ENCODE data around the gene ZBTB5. TPM values are rescaled to one million over a fixed set of nuclear protein-coding genes. Genes with fewer than 3 reads are reported as not detected.
"Not testable (repeated sequence)": the region's sequence is repeated elsewhere in the genome, so short reads cannot be mapped to it uniquely, and the experiment has no call there.

Gene ZBTB5, protein sequence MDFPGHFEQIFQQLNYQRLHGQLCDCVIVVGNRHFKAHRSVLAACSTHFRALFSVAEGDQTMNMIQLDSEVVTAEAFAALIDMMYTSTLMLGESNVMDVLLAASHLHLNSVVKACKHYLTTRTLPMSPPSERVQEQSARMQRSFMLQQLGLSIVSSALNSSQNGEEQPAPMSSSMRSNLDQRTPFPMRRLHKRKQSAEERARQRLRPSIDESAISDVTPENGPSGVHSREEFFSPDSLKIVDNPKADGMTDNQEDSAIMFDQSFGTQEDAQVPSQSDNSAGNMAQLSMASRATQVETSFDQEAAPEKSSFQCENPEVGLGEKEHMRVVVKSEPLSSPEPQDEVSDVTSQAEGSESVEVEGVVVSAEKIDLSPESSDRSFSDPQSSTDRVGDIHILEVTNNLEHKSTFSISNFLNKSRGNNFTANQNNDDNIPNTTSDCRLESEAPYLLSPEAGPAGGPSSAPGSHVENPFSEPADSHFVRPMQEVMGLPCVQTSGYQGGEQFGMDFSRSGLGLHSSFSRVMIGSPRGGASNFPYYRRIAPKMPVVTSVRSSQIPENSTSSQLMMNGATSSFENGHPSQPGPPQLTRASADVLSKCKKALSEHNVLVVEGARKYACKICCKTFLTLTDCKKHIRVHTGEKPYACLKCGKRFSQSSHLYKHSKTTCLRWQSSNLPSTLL
- 10 to 100 TPM; 10.2 TPM for total RNA-seq

DNA sequence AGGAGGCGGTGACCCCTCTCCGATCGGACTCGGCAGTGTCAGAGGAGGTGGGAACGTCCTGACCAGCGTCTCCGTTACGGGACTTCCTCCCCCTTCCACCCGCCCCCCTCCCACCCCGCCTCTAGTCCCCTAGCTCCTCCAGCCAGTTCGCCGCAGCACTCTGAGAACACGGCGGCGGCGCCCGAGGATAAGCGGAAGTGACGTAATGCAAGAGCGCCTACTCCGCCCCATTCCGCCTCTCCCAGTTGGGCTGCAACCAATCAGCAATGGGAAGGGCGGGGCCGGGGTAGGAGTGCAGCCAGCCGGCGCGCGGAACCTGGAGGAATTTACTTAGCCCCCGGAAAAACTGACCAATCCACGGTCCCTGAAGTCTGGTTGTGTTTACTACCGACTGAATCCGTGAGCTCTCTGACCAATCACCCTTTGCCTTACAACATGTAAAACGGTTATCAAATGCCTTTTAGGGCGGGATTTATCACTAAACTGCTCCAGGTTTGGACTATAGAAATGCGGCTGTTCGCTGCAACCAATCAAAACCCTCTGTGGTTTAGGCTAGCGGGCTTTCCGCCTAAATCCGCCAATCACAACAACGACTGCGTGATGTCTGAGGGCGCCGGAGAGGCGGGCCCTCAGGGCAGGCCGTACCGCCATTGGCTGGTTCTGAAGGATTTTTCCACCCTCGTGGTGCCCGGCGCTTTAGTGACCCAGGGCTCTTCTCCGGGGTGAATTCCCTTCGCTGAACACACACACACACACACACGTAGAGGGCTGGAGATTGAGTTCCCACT lies at the start of gene ZBTB5:
ZBTB5 (minus strand) TSS at position 202 of the 788 bp plus-strand sequence. CDS start 22,899 bp downstream, outside the sequence.
- Mint-ChIP-seq H3K4me3 (peak within 1 kb of the TSS; percentile 93), H3K27me3 (ENCODE audit: low read depth) (no peaks in the 10 kb centered on the region), H3K4me1 (ENCODE audit: low read depth) (peaks cover 30% of the 10 kb centered on the region), H3K9me3 (no peaks in the 10 kb centered on the region), H3K27ac (peak within 1 kb of the TSS; percentile 86), H3K36me3 (ENCODE audit: low read depth) (peaks cover 8% of the 10 kb centered on the region)
- DNase-seq = peak; percentile 99
- intact Hi-C loops (cut with micrococcal nuclease) = loop anchor here (1.0 to 5.0 kb wide), 14 partner anchors 20 to 1065 kb away; partner anchors contain the start of genes EXOSC3, GRHPR, POLR1E and RNF38
- CTCF ChIA-PET = no interaction called here

- no peak for DNase-seq
- Mint-ChIP-seq H3K9me3 (no peaks in the 10 kb centered on the region), H3K4me1 (ENCODE audit: low read depth) (no peaks in the 10 kb centered on the region), H3K27ac (no peak overlapping the region), H3K4me3 (no peak overlapping the region), H3K27me3 (ENCODE audit: low read depth) (no peaks in the 10 kb centered on the region), H3K36me3 (ENCODE audit: low read depth) (peaks cover 6% of the 10 kb centered on the region)
- intact Hi-C loops (cut with micrococcal nuclease) = no loop called here
- CTCF ChIA-PET = no interaction called here
These were observed 49.7 kb upstream of the ZBTB5 start for GRCh38 chr9:37514999-37515398.

- DNase-seq; intact Hi-C loops (cut with micrococcal nuclease): not testable (repeated sequence)
These were observed 49.2 kb upstream of the ZBTB5 start for GRCh38 chr9:37514415-37514814.

DNA sequence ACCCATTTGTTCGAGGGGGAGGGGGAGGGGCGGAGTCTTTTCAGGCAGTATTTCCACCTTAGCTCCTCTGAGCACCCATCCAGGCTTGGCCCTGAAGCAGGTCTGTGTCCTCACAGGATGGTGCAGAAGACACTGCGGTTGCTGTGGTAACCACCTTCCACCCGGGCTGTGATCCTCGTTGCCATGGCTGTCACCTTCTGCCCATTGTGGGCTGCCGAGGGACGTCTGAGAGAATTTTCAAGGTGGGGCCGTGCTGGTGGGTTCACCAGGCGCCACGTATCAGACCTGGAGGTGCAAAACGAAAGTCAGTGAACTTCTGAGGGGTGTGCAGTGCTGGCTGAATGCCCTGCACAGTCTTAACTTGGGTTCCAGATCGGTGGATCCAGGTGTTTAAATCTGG lies 47.2 kb upstream of the ZBTB5 start:
- no peak overlapping the region for H3K4me3 Mint-ChIP-seq
- no peak overlapping the region for H3K27ac Mint-ChIP-seq
- CTCF ChIA-PET = no interaction called here
- no peaks in the 10 kb centered on the region for H3K4me1 Mint-ChIP-seq (ENCODE audit: low read depth)
- no peak for DNase-seq
- intact Hi-C loops (cut with micrococcal nuclease) = no loop called here
- H3K9me3 Mint-ChIP-seq = no peaks in the 10 kb centered on the region
- no peaks in the 10 kb centered on the region for H3K27me3 Mint-ChIP-seq (ENCODE audit: low read depth)
- H3K36me3 Mint-ChIP-seq (ENCODE audit: low read depth) = peaks cover 3% of the 10 kb centered on the region

More at GRCh38 chr9:37514415-37514814, 49.2 kb upstream of the ZBTB5 start:
- H3K36me3 Mint-ChIP-seq (ENCODE audit: low read depth); H3K9me3 Mint-ChIP-seq; H3K4me1 Mint-ChIP-seq (ENCODE audit: low read depth); H3K27me3 Mint-ChIP-seq (ENCODE audit: low read depth); CTCF ChIA-PET; H3K27ac Mint-ChIP-seq; H3K4me3 Mint-ChIP-seq: not testable (repeated sequence)

GRCh38 chr9:37511016-37512010 lies 46.1 kb upstream of the ZBTB5 start:
- Mint-ChIP-seq H3K9me3 (no peaks in the 10 kb centered on the region), H3K4me3 (no peak overlapping the region), H3K36me3 (ENCODE audit: low read depth) (peaks cover 8% of the 10 kb centered on the region), H3K27me3 (ENCODE audit: low read depth) (no peaks in the 10 kb centered on the region), H3K4me1 (ENCODE audit: low read depth) (no peaks in the 10 kb centered on the region), H3K27ac (no peak overlapping the region)
- no peak for DNase-seq
- CTCF ChIA-PET = no interaction called here
- intact Hi-C loops (cut with micrococcal nuclease) = no loop called here

- H3K27me3 Mint-ChIP-seq (ENCODE audit: low read depth); DNase-seq; H3K9me3 Mint-ChIP-seq; H3K36me3 Mint-ChIP-seq (ENCODE audit: low read depth); intact Hi-C loops (cut with micrococcal nuclease); H3K4me3 Mint-ChIP-seq; H3K27ac Mint-ChIP-seq; H3K4me1 Mint-ChIP-seq (ENCODE audit: low read depth): not testable (repeated sequence)
- CTCF ChIA-PET = interaction anchor here (1.9 kb wide), 1 partner anchor 95 kb away, joined by 5 read pairs; no protein-coding TSS in a partner anchor
These were observed 44.8 kb upstream of the ZBTB5 start for GRCh38 chr9:37510053-37510452.

DNA sequence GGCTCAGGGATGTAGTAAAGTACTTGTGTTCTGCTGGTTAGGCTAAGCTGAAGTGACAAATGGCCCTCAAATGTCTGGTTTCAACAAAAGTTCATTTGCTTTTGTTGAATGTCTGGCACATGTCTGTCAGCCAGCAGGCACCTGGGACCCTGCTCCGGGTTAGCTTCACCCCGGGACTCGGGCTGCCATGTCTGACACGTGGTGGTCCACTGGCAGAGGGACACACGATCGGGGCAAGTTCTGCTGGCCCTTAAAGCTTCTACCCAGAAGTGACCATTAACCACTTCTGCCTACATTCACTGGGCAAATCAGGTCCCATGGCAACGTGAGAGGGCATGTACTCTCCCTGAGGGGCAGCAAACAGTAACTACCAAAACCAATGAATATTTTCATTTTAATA lies 44.3 kb upstream of the ZBTB5 start:
- intact Hi-C loops (cut with micrococcal nuclease) = no loop called here
- H3K9me3 Mint-ChIP-seq = no peaks in the 10 kb centered on the region

DNA sequence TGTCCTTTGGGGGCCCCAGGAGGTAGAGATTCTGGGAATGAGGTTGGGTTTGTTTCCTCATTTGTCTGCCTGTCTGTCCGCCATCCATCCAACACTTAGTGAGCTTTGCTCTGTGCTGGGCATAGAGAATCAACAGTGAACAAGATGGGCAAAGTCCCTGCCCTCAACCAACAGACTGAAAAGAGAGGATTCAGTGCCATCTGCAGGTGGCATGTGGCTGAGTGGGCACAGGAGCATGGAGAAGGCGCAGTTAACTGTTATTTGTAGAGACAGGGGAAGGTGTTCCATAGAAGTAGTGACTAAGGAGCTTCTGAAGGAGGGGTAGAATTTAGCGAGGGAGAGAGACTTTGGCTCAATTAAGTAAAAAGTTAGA lies 43.6 kb upstream of the ZBTB5 start:
- intact Hi-C loops (cut with micrococcal nuclease) = no loop called here
- CTCF ChIA-PET = interaction anchor here (0.5 to 1.9 kb wide), 3 partner anchors 22 to 94 kb away, joined by 3 to 5 read pairs (median 3); no protein-coding TSS in a partner anchor
- no peak overlapping the region for H3K27ac Mint-ChIP-seq
- no peak overlapping the region for H3K4me3 Mint-ChIP-seq
- no peaks in the 10 kb centered on the region for H3K27me3 Mint-ChIP-seq (ENCODE audit: low read depth)
- H3K9me3 Mint-ChIP-seq = no peaks in the 10 kb centered on the region
- H3K36me3 Mint-ChIP-seq (ENCODE audit: low read depth) = peaks cover 14% of the 10 kb centered on the region
- H3K4me1 Mint-ChIP-seq (ENCODE audit: low read depth) = no peaks in the 10 kb centered on the region
- DNase-seq = no peak

More for the DNA sequence above, 44.3 kb upstream of the ZBTB5 start:
- no peaks in the 10 kb centered on the region for H3K27me3 Mint-ChIP-seq (ENCODE audit: low read depth)
- CTCF ChIA-PET = interaction anchor here (0.5 to 1.9 kb wide), 3 partner anchors 23 to 94 kb away, joined by 3 to 5 read pairs (median 3); no protein-coding TSS in a partner anchor
- no peak overlapping the region for H3K27ac Mint-ChIP-seq
- peaks cover 10% of the 10 kb centered on the region for H3K36me3 Mint-ChIP-seq (ENCODE audit: low read depth)
- no peak for DNase-seq
- no peak overlapping the region for H3K4me3 Mint-ChIP-seq
- H3K4me1 Mint-ChIP-seq (ENCODE audit: low read depth) = no peaks in the 10 kb centered on the region

- H3K4me3 Mint-ChIP-seq = no peak overlapping the region
- peaks cover 2% of the 10 kb centered on the region for H3K4me1 Mint-ChIP-seq (ENCODE audit: low read depth)
- H3K27me3 Mint-ChIP-seq (ENCODE audit: low read depth) = no peaks in the 10 kb centered on the region
- H3K36me3 Mint-ChIP-seq (ENCODE audit: low read depth) = peaks cover 20% of the 10 kb centered on the region
- DNase-seq = no peak
- intact Hi-C loops (cut with micrococcal nuclease) = no loop called here
- H3K27ac Mint-ChIP-seq = peak overlapping the region; percentile 27
- H3K9me3 Mint-ChIP-seq = no peaks in the 10 kb centered on the region
- CTCF ChIA-PET = interaction anchor here (0.6 kb wide), 1 partner anchor 635 kb away, joined by 3 read pairs; no protein-coding TSS in a partner anchor
These were observed 43.0 kb upstream of the ZBTB5 start for GRCh38 chr9:37508135-37508833.

DNA sequence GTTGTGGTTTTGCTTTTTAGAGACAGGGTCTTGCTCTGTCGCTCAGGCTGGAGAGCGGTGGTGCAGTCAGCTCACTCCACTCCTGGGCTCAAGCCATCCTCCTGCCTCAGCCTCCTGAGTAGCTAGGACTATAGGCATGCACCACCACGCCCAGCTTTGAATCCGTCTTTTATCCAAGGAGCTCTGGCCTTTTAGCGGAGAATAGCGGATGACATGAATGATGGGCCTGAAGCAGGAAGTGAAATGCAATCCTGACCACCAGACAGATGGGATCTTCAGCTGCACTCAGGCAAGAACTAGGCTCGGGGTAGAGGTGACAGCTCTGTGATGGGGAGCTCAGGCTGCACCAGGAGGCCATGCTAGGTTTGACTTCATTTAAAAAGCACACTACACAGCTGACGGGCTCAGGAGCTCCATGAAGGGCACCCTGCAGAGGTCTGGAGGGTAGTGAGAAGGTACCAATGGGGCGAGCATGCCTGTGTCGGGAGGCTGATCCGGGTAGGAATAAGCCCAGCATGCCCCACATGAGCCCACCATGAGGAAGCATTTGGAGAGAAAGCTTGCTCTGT lies 42.4 kb upstream of the ZBTB5 start:
- Mint-ChIP-seq H3K9me3 (no peaks in the 10 kb centered on the region), H3K4me3 (no peak overlapping the region), H3K4me1 (ENCODE audit: low read depth) (peaks cover 2% of the 10 kb centered on the region), H3K27ac (peak overlapping the region; percentile 27), H3K36me3 (ENCODE audit: low read depth) (peaks cover 26% of the 10 kb centered on the region), H3K27me3 (ENCODE audit: low read depth) (no peaks in the 10 kb centered on the region)
- intact Hi-C loops (cut with micrococcal nuclease) = no loop called here
- CTCF ChIA-PET = interaction anchor here (0.6 to 0.9 kb wide), 2 partner anchors 24 to 635 kb away, joined by 3 to 4 read pairs; no protein-coding TSS in a partner anchor
- no peak for DNase-seq
